HepG2 (cell line): ENCODE measurements around the gene AHSA1. TPM values are rescaled to one million over a fixed set of nuclear protein-coding genes. Genes with fewer than 3 reads are reported as not detected.

Source experiments
- ELF4 ChIP-seq: sonication (generic); formaldehyde crosslinking; IDR thresholded peaks from 2 replicates; pipeline ENCODE4 v1.5.0; 2020; ENCODE audit warnings: missing genetic modification reagents, mild to moderate bottlenecking, moderate library complexity, borderline replicate concordance
- FOSL2 ChIP-seq: sonication (generic); formaldehyde crosslinking; IDR thresholded peaks from 2 replicates; pipeline ENCODE4 v1.4.0; 2020; ENCODE audit warnings: missing genetic modification reagents
- JARID2 ChIP-seq: sonication (generic); formaldehyde crosslinking; IDR thresholded peaks from 2 replicates; pipeline ENCODE4 v1.8.1; 2023; ENCODE audit warnings: missing genetic modification reagents, inconsistent platforms; ENCODE audit not compliant: insufficient replicate concordance
- KDM3A ChIP-seq: IDR thresholded peaks from 2 replicates; pipeline ENCODE4 v1.6.1; 2018; ENCODE audit warnings: low read depth, missing compliant biosample characterization
- MAFG ChIP-seq: sonication (generic); formaldehyde crosslinking; IDR thresholded peaks from 2 replicates; pipeline ENCODE4 v1.5.1; 2020; ENCODE audit warnings: mild to moderate bottlenecking, missing genetic modification reagents
- NCOA5 ChIP-seq: sonication (generic); formaldehyde crosslinking; IDR thresholded peaks from 2 replicates; pipeline ENCODE4 v1.4.0; 2020; ENCODE audit warnings: missing genetic modification reagents
- NR2F2 ChIP-seq: IDR thresholded peaks from 2 replicates; pipeline ENCODE4 v1.6.1; 2012; ENCODE audit warnings: low read depth, inconsistent platforms, borderline replicate concordance
- PCBP1 ChIP-seq: fragments of 200-400 bp; formaldehyde crosslinking; IDR thresholded peaks from 2 replicates; pipeline ENCODE4 v1.6.1; 2017; ENCODE audit warnings: mild to moderate bottlenecking, low read depth, low read length, borderline replicate concordance
- PHF21A ChIP-seq: sonication (generic); formaldehyde crosslinking; IDR thresholded peaks from 2 replicates; pipeline ENCODE4 v1.5.0; 2020; ENCODE audit warnings: mild to moderate bottlenecking, missing genetic modification reagents
- PITX1 ChIP-seq: sonication (generic); formaldehyde crosslinking; IDR thresholded peaks from 2 replicates; pipeline ENCODE4 v1.5.1; 2020; ENCODE audit warnings: mild to moderate bottlenecking, missing genetic modification reagents
- SMAD3 ChIP-seq: sonication (generic); formaldehyde crosslinking; IDR thresholded peaks from 2 replicates; pipeline ENCODE4 v1.4.0; 2020; ENCODE audit warnings: missing genetic modification reagents
- SMARCC2 ChIP-seq: fragments of 450-650 bp; IDR thresholded peaks from 2 replicates; pipeline ENCODE4 v1.6.1; 2017; ENCODE audit warnings: antibody characterized with exemption, mild to moderate bottlenecking
- ZFP1 ChIP-seq: IDR thresholded peaks from 2 replicates; pipeline ENCODE4 v1.6.1; 2016
- ZNF263 ChIP-seq: sonication (generic); formaldehyde crosslinking; IDR thresholded peaks from 2 replicates; pipeline ENCODE4 v1.4.0; 2020; ENCODE audit warnings: missing genetic modification reagents
- ZNF33B ChIP-seq: sonication (generic); formaldehyde crosslinking; IDR thresholded peaks from 2 replicates; pipeline ENCODE4 v1.5.1; 2020; ENCODE audit warnings: mild to moderate bottlenecking, missing genetic modification reagents
- ZNF343 ChIP-seq: sonication (generic); formaldehyde crosslinking; IDR thresholded peaks from 2 replicates; pipeline ENCODE4 v1.4.0; 2020; ENCODE audit warnings: mild to moderate bottlenecking, missing genetic modification reagents
- ZNF350 ChIP-seq: sonication (generic); formaldehyde crosslinking; IDR thresholded peaks from 2 replicates; pipeline ENCODE4 v1.4.0; 2020; ENCODE audit warnings: mild to moderate bottlenecking, low read depth, missing genetic modification reagents, borderline replicate concordance
- ZNF564 ChIP-seq: sonication (generic); formaldehyde crosslinking; IDR thresholded peaks from 2 replicates; pipeline ENCODE4 v1.8.1; 2023; ENCODE audit warnings: mild to moderate bottlenecking, missing genetic modification reagents
- ZNF619 ChIP-seq: sonication (generic); formaldehyde crosslinking; IDR thresholded peaks from 2 replicates; pipeline ENCODE4 v1.4.0; 2020; ENCODE audit warnings: mild to moderate bottlenecking, missing genetic modification reagents
- polyA plus RNA-seq, 8 experiments: library from polyadenylated mRNA; depleted of rRNA in 3 of 8; stranded (reverse) in 7 of 8; unstranded in 1 of 8; fragments of >200 nt; fragmentation: Illumina TruSeq in 4 of 8; extraction: Trizol in 4 of 8; gene quantifications; 2 replicates each; pipeline versions ENCODE4 v1.2.1 to v1.2.3, GENCODE V29; 2011 to 2016; ENCODE audit warnings: low read depth in 4 of 8, missing spikeins in 1 of 8, mixed read lengths in 1 of 8; ENCODE audit not compliant: insufficient read depth in 1 of 8
- total RNA-seq, 5 experiments: library from RNA; depleted of rRNA; stranded (reverse); fragments of >200 nt; fragmentation: Illumina TruSeq; extraction: Trizol; gene quantifications; 2 replicates each; pipeline ENCODE4 v1.2.3, GENCODE V29; 2016; ENCODE audit warnings: low read depth in 1 of 5
- TF ChIP-seq, protein P1 (sequence below): sonication (generic); formaldehyde crosslinking; IDR thresholded peaks from 2 replicates; pipeline ENCODE4 v1.5.0; 2020; ENCODE audit warnings: mild to moderate bottlenecking, missing genetic modification reagents
- TF ChIP-seq, protein P2 (sequence below): sonication (generic); formaldehyde crosslinking; IDR thresholded peaks from 2 replicates; pipeline ENCODE4 v1.4.0; 2020; ENCODE audit warnings: mild to moderate bottlenecking, missing genetic modification reagents, borderline replicate concordance

The AHSA1 gene
- total and polyA plus RNA-seq, 2 of the 13 experiments (the other 11 are each of a cell fraction or from before 2014, with no cell fraction given), result 113 to 241 TPM

DNA sequence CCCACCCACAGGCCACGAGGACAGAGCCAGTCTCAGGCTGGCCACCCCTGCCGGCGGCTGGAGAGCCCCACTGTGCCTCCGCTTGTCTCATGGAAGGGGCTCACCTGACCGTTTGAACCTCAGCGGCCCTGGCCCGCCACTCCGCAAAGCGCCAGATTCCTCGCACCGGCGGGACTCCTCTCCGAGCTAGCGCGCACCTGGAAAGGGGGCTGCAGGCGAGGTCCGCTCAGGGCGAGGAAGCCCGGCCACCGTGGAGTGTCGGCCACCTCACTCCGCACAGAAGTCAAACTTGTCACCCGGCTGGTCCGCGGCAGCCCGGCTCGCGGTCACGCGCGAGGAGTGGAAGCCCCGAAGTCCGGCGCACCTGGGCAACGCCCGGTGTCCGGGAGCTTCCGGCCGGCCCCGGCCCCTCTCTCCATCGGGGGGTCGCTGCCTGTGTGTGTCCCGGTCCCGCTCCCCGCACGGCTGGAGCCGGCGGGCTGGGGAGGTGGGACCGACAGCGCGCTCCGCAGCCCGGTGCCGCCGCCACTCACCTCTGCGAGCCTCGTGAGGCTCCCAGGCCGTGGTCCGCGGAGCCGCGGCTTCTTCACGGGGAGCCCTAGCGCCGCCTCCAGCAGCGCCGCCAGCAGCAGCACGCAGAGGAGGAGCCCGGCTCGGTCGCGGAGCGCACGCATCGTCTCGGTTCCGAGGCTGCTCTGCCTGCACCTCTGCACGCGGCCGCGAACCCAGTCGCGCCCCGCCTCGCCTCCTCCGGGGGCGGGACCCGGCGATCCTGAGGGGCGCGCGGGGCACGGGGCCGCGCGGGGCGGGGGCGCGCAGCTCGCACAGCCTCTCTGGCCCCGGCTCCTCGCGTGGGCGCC lies 40.5 kb downstream of the AHSA1 start, which contains the start of gene ISM2 (continued):
- TF ChIP-seq, protein P1, sequence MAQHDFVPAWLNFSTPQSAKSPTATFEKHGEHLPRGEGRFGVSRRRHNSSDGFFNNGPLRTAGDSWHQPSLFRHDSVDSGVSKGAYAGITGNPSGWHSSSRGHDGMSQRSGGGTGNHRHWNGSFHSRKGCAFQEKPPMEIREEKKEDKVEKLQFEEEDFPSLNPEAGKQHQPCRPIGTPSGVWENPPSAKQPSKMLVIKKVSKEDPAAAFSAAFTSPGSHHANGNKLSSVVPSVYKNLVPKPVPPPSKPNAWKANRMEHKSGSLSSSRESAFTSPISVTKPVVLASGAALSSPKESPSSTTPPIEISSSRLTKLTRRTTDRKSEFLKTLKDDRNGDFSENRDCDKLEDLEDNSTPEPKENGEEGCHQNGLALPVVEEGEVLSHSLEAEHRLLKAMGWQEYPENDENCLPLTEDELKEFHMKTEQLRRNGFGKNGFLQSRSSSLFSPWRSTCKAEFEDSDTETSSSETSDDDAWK (CRISPR knock-in tag), result no peak
- TF ChIP-seq ZNF343 (CRISPR knock-in tag), result peak; percentile 65; the same call in 1 of the 2 replicates
- TF ChIP-seq ZNF33B (CRISPR knock-in tag), result no peak
- TF ChIP-seq ZFP1 (CRISPR knock-in tag), result no peak
- TF ChIP-seq MAFG, result no peak
- no peak for TF ChIP-seq PITX1 (CRISPR knock-in tag)
- TF ChIP-seq NR2F2, result no peak
- no peak for TF ChIP-seq FOSL2 (CRISPR knock-in tag)
- peak; percentile 32; the same call in 1 of the 2 replicates for TF ChIP-seq ZNF263 (CRISPR knock-in tag)
- no peak for TF ChIP-seq JARID2 (CRISPR knock-in tag)
- TF ChIP-seq NCOA5 (CRISPR knock-in tag), result no peak
- TF ChIP-seq PHF21A (CRISPR knock-in tag), result no peak
- peak; percentile 31; the same call in 1 of the 2 replicates for TF ChIP-seq KDM3A (CRISPR knock-in tag)
- TF ChIP-seq, protein P2, sequence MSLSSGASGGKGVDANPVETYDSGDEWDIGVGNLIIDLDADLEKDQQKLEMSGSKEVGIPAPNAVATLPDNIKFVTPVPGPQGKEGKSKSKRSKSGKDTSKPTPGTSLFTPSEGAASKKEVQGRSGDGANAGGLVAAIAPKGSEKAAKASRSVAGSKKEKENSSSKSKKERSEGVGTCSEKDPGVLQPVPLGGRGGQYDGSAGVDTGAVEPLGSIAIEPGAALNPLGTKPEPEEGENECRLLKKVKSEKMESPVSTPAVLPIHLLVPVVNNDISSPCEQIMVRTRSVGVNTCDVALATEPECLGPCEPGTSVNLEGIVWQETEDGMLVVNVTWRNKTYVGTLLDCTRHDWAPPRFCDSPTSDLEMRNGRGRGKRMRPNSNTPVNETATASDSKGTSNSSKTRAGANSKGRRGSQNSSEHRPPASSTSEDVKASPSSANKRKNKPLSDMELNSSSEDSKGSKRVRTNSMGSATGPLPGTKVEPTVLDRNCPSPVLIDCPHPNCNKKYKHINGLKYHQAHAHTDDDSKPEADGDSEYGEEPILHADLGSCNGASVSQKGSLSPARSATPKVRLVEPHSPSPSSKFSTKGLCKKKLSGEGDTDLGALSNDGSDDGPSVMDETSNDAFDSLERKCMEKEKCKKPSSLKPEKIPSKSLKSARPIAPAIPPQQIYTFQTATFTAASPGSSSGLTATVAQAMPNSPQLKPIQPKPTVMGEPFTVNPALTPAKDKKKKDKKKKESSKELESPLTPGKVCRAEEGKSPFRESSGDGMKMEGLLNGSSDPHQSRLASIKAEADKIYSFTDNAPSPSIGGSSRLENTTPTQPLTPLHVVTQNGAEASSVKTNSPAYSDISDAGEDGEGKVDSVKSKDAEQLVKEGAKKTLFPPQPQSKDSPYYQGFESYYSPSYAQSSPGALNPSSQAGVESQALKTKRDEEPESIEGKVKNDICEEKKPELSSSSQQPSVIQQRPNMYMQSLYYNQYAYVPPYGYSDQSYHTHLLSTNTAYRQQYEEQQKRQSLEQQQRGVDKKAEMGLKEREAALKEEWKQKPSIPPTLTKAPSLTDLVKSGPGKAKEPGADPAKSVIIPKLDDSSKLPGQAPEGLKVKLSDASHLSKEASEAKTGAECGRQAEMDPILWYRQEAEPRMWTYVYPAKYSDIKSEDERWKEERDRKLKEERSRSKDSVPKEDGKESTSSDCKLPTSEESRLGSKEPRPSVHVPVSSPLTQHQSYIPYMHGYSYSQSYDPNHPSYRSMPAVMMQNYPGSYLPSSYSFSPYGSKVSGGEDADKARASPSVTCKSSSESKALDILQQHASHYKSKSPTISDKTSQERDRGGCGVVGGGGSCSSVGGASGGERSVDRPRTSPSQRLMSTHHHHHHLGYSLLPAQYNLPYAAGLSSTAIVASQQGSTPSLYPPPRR (CRISPR knock-in tag), result no peak
- no peak for TF ChIP-seq SMARCC2
- TF ChIP-seq ZNF564, result peak; percentile 63; the same call in 1 of the 2 replicates
- TF ChIP-seq SMAD3 (CRISPR knock-in tag), result no peak
- no peak for TF ChIP-seq PCBP1
- TF ChIP-seq ZNF350 (CRISPR knock-in tag), result no peak
- TF ChIP-seq ZNF619 (CRISPR knock-in tag), result no peak
- TF ChIP-seq ELF4, result no peak
